NB4 (cell line): ENCODE measurements around the gene CHCHD2.
"Not testable (repeated sequence)": the region's sequence is repeated elsewhere in the genome, so short reads cannot be mapped to it uniquely, and the experiment has no call there.

Experiments used
- DNase-seq: peaks from one replicate; pipeline ENCODE4 v3.0.0; 2010; ENCODE audit warnings: low read depth
- H3K4me3 ChIP-seq: one replicate; pipeline ENCODE4 v1.5.1; 2011; ENCODE audit warnings: mild to moderate bottlenecking, low read depth, low read length, moderate library complexity
- CTCF ChIP-seq: IDR thresholded peaks from one replicate; pipeline ENCODE4 v1.5.1; 2012; ENCODE audit warnings: low read depth, low read length
- MAX ChIP-seq: IDR thresholded peaks from 2 replicates; pipeline ENCODE4 v1.6.1; 2011; ENCODE audit warnings: low read depth, low read length
- MYC ChIP-seq: IDR thresholded peaks from 2 replicates; pipeline ENCODE4 v1.6.1; 2011; ENCODE audit warnings: low read depth, low read length
- POLR2A ChIP-seq: IDR thresholded peaks from 2 replicates; pipeline ENCODE4 v1.6.1; 2011; ENCODE audit warnings: mild to moderate bottlenecking; ENCODE audit not compliant: insufficient read length; ENCODE audit errors: extremely low read depth

CHCHD2 gene

GRCh38 chr7:56106108-56107073 is at the start of gene CHCHD2:
CHCHD2 (minus strand) TSS chr7:56106476; CDS start chr7:56106413, 63 bp downstream.
- H3K4me3 ChIP-seq, result peak within 1 kb of the TSS; percentile 94
- DNase-seq, result peak; percentile 100
- TF ChIP-seq MYC (peak; percentile 91), POLR2A (peak; percentile 89), MAX (peak; percentile 60), CTCF (no peak)

GRCh38 chr7:56131062-56131461 is 24.8 kb upstream of the CHCHD2 start:
- not testable (repeated sequence) for DNase-seq, H3K4me3 ChIP-seq

GRCh38 chr7:56127241-56127975 is 21.1 kb upstream of the CHCHD2 start:
- TF ChIP-seq MYC, result no peak
- TF ChIP-seq POLR2A, result no peak
- no peak for TF ChIP-seq MAX
- TF ChIP-seq CTCF, result no peak
- DNase-seq, result no peak
- no peak overlapping the region for H3K4me3 ChIP-seq

GRCh38 chr7:56125831-56126230 is 19.6 kb upstream of the CHCHD2 start:
- no peak overlapping the region for H3K4me3 ChIP-seq
- no peak for DNase-seq
- TF ChIP-seq MYC (no peak), CTCF (no peak), MAX (no peak), POLR2A (no peak)

GRCh38 chr7:56124981-56125380 is 18.7 kb upstream of the CHCHD2 start:
- DNase-seq, result no peak
- H3K4me3 ChIP-seq, result no peak overlapping the region
- no peak for TF ChIP-seq MAX

GRCh38 chr7:56121440-56121839 is 15.2 kb upstream of the CHCHD2 start:
- no peak for DNase-seq
- TF ChIP-seq POLR2A (no peak), MYC (no peak), CTCF (no peak), MAX (no peak)
- no peak overlapping the region for H3K4me3 ChIP-seq
